HepG2 (cell line): ENCODE results near the gene NPPA. TPM values are rescaled to one million over a fixed set of nuclear protein-coding genes. Genes with fewer than 3 reads are reported as not detected.

Experiments used
- ATAC-seq: fragments of 200-7000 bp; cut with Tn5 transposase; 3 replicates; pipeline ENCODE4 v1.9.1; 2020; ENCODE audit warnings: mild to moderate bottlenecking, moderate library complexity
- BruUV-seq: library from RNA; stranded (reverse); fragments of 400-500 nt; replicated peaks from 2 replicates; lab custom pipeline; 2021; lab: Mats Ljungman, UMichigan
- CTCF ChIA-PET: fragments of 300-600 bp; formaldehyde crosslinking; extraction: SDS; loops from one replicate; lab custom pipeline; 2021; ENCODE audit warnings: low total read pairs, inconsistent platforms, low intra/inter-chr PET ratio; lab: Yijun Ruan, JAX
- POLR2A ChIA-PET: fragments of 350-600 bp; sonication (Branson Sonifier 250); formaldehyde crosslinking; loops from one replicate; lab custom pipeline; 2020; ENCODE audit warnings: antibody characterized with exemption, inconsistent platforms; lab: Yijun Ruan, JAX
- DNase-seq: peaks from one replicate; pipeline ENCODE4 v3.0.0-alpha.2; 2015; ENCODE audit warnings: low spot score
- FAIRE-seq: peaks from 3 replicates; lab custom pipeline; 2011; peaks lifted over from hg19 to GRCh38; lab: Jason Lieb, UNC
- H2AFZ ChIP-seq: one replicate; pipeline ENCODE4 v1.6.1; 2011; ENCODE audit warnings: low read length, inconsistent platforms
- H3K27ac ChIP-seq: fragments of 300-600 bp; 3 replicates; pipeline ENCODE4 v1.8.0; 2011; ENCODE audit warnings: mixed run types, mild to moderate bottlenecking, mixed read lengths, low read length, inconsistent platforms; ENCODE audit not compliant: insufficient read depth; ENCODE audit errors: extremely low read length
- H3K27me3 ChIP-seq, 2 experiments: fragments of 200-600 bp in 1 of 2; 2 replicates in 1 of 2; 3 replicates in 1 of 2; pipeline versions ENCODE4 v1.6.0 to v1.8.0; 2011; ENCODE audit warnings: low read length in 2 of 2, mild to moderate bottlenecking in 2 of 2, moderate library complexity in 2 of 2, inconsistent platforms in 1 of 2; ENCODE audit not compliant: insufficient read depth in 2 of 2, control insufficient read depth in 1 of 2
- H3K36me3 ChIP-seq, 2 experiments: fragments of 200-600 bp in 1 of 2; replicated peaks in 1 of 2; 2 replicates in 1 of 2; 3 replicates in 1 of 2; pipeline versions ENCODE4 v1.5.1 to v1.8.0; 2011; ENCODE audit warnings: low read length in 2 of 2, inconsistent platforms in 1 of 2; ENCODE audit not compliant: insufficient read depth in 2 of 2, control insufficient read depth in 1 of 2
- H3K4me1 ChIP-seq: 2 replicates; pipeline ENCODE4 v1.5.1; 2012; ENCODE audit warnings: low read length, inconsistent platforms; ENCODE audit not compliant: insufficient read depth
- H3K4me2 ChIP-seq: 2 replicates; pipeline ENCODE4 v1.6.0; 2011; ENCODE audit warnings: low read depth, low read length, inconsistent platforms
- H3K4me3 ChIP-seq, 3 experiments: fragments of 200-600 bp in 1 of 3; sonication (generic), shearing (Covaris generic) in 1 of 3; replicated peaks in 1 of 3; 2 replicates each; pipeline ENCODE4 v1.5.1; 2011 to 2016; ENCODE audit warnings: low read length in 3 of 3, inconsistent platforms in 2 of 3, low read depth in 2 of 3, mild to moderate bottlenecking in 2 of 3, control low read depth in 1 of 3, mixed read lengths in 1 of 3; ENCODE audit not compliant: insufficient read depth in 1 of 3
- H3K79me2 ChIP-seq: one replicate; pipeline ENCODE4 v1.6.1; 2011; ENCODE audit warnings: low read length, inconsistent platforms; ENCODE audit not compliant: insufficient read depth
- H3K9ac ChIP-seq: 2 replicates; pipeline ENCODE4 v1.6.0; 2011; ENCODE audit warnings: mild to moderate bottlenecking, low read depth, low read length, inconsistent platforms; ENCODE audit not compliant: insufficient read depth
- H3K9me3 ChIP-seq: 2 replicates; pipeline ENCODE4 v1.5.1; 2012; ENCODE audit warnings: mild to moderate bottlenecking, low read length
- H4K20me1 ChIP-seq: 2 replicates; pipeline ENCODE4 v1.6.0; 2011; ENCODE audit warnings: inconsistent platforms, mild to moderate bottlenecking, low read length, moderate library complexity; ENCODE audit not compliant: insufficient read depth
- DNMT1 ChIP-seq: sonication (generic); formaldehyde crosslinking; IDR thresholded peaks from 2 replicates; pipeline ENCODE4 v1.5.1; 2020; ENCODE audit warnings: mild to moderate bottlenecking, missing genetic modification reagents
- EED ChIP-seq: sonication (generic); formaldehyde crosslinking; IDR thresholded peaks from 2 replicates; pipeline ENCODE4 v1.5.0; 2020; ENCODE audit warnings: mild to moderate bottlenecking, missing genetic modification reagents
- GTF2F1 ChIP-seq: fragments of 150-350 bp; IDR thresholded peaks from 2 replicates; pipeline ENCODE4 v1.6.1; 2014; ENCODE audit warnings: low read length
- IKZF5 ChIP-seq: IDR thresholded peaks from 2 replicates; pipeline ENCODE4 v1.6.1; 2018; ENCODE audit warnings: missing genetic modification reagents, mild to moderate bottlenecking, missing compliant biosample characterization
- PCBP1 ChIP-seq: fragments of 200-400 bp; formaldehyde crosslinking; IDR thresholded peaks from 2 replicates; pipeline ENCODE4 v1.6.1; 2017; ENCODE audit warnings: mild to moderate bottlenecking, low read depth, low read length, borderline replicate concordance
- THAP11 ChIP-seq: IDR thresholded peaks from 2 replicates; pipeline ENCODE4 v1.6.1; 2016; ENCODE audit warnings: missing biosample characterization, missing genetic modification reagents
- ZNF589 ChIP-seq: sonication (generic); formaldehyde crosslinking; conservative IDR thresholded peaks from 2 replicates; pipeline ENCODE4 v1.8.0; 2022; ENCODE audit warnings: mild to moderate bottlenecking, moderate library complexity, missing genetic modification reagents
- ZNF646 ChIP-seq: sonication (generic); formaldehyde crosslinking; IDR thresholded peaks from 2 replicates; pipeline ENCODE4 v1.9.0; 2021; ENCODE audit warnings: mild to moderate bottlenecking, missing genetic modification reagents
- ZNF800 ChIP-seq: sonication (generic); formaldehyde crosslinking; IDR thresholded peaks from 2 replicates; pipeline ENCODE4 v1.4.0; 2020; ENCODE audit warnings: missing genetic modification reagents
- WGBS: methylation state at CpG from one replicate; pipeline ENCODE4 v1.1.6; 2017; ENCODE audit warnings: low lambda C conversion rate; 5-methylcytosine and 5-hydroxymethylcytosine counted together
- in situ Hi-C: cut with HindIII; loops from 2 replicates; pipeline ENCODE4 v1.10.0; 2017; ENCODE audit warnings: low pct_unique_long_range_greater_than_20kb; ENCODE audit not compliant: extremely low pct_ligation_motif_present
- intact Hi-C: fragments of 100-400 bp; cut with micrococcal nuclease; formaldehyde crosslinking; loops from one replicate; pipeline ENCODE4 v1.10.0; 2022; ENCODE audit not compliant: unreplicated experiment
- polyA plus RNA-seq, 8 experiments: library from polyadenylated mRNA; depleted of rRNA in 3 of 8; stranded (reverse) in 7 of 8; unstranded in 1 of 8; fragments of >200 nt; fragmentation: Illumina TruSeq in 4 of 8; extraction: Trizol in 4 of 8; gene quantifications; 2 replicates each; pipeline versions ENCODE4 v1.2.1 to v1.2.3, GENCODE V29; 2011 to 2016; ENCODE audit warnings: low read depth in 4 of 8, missing spikeins in 1 of 8, mixed read lengths in 1 of 8; ENCODE audit not compliant: insufficient read depth in 1 of 8
- total RNA-seq, 5 experiments: library from RNA; depleted of rRNA; stranded (reverse); fragments of >200 nt; fragmentation: Illumina TruSeq; extraction: Trizol; gene quantifications; 2 replicates each; pipeline ENCODE4 v1.2.3, GENCODE V29; 2016; ENCODE audit warnings: low read depth in 1 of 5

Gene NPPA
- total and polyA plus RNA-seq, 2 of the 13 experiments (the other 11 are each of a cell fraction or from before 2014, with no cell fraction given) = not detected

GRCh38 chr1:11799896-11800295, 47.7 kb downstream of the NPPA start:
- Histone ChIP-seq H3K36me3 (peaks cover 5 to 17% of the 10 kb centered on the region in 2 experiments; a peak in 1 of 5 replicates), H3K9me3 (no peaks in the 10 kb centered on the region), H2AFZ (no peak overlapping the region), H4K20me1 (no peaks in the 10 kb centered on the region), H3K9ac (no peak overlapping the region), H3K4me1 (peaks cover 30% of the 10 kb centered on the region), H3K4me3 (no peak overlapping the region), H3K27me3 (no peaks in the 10 kb centered on the region), H3K27ac (no peak overlapping the region), H3K79me2 (peaks cover 3% of the 10 kb centered on the region), H3K4me2 (no peak overlapping the region)
- ATAC-seq = no peak
- intact Hi-C loops = loop anchor here (5.0 kb wide), 1 partner anchor 148 kb away; the partner anchor contains the start of genes FBXO2 and FBXO44
- ChIA-PET CTCF (no interaction called here), POLR2A (no interaction called here)
- DNase-seq = no peak
- WGBS = 93% methylated on average over 6 of the region's 9 CpGs
- TF ChIP-seq GTF2F1 = no peak
- in situ Hi-C loops = no loop called here
- BruUV-seq = no TSS peak
- FAIRE-seq = no peak

GRCh38 chr1:11799099-11799498, 48.5 kb downstream of the NPPA start:
- ChIA-PET POLR2A (no interaction called here), CTCF (no interaction called here)
- FAIRE-seq (no peak), DNase-seq (no peak), ATAC-seq (no peak)
- Histone ChIP-seq H3K27me3 (no peaks in the 10 kb centered on the region), H2AFZ (no peak overlapping the region), H3K27ac (no peak overlapping the region), H3K4me2 (no peak overlapping the region), H4K20me1 (no peaks in the 10 kb centered on the region), H3K79me2 (no peaks in the 10 kb centered on the region), H3K9me3 (no peaks in the 10 kb centered on the region), H3K4me1 (peaks cover 23% of the 10 kb centered on the region), H3K36me3 (peaks cover 5 to 17% of the 10 kb centered on the region in 2 experiments; a peak in 1 of 5 replicates), H3K4me3 (no peak overlapping the region), H3K9ac (no peak overlapping the region)
- 93% methylated on average over 4 of the region's 5 CpGs for WGBS
- intact Hi-C loops = no loop called here
- BruUV-seq = no TSS peak
- in situ Hi-C loops = no loop called here
- no peak for TF ChIP-seq EED
- no peak for TF ChIP-seq PCBP1
- TF ChIP-seq DNMT1 (CRISPR knock-in tag) = no peak
- TF ChIP-seq ZNF589 (CRISPR knock-in tag) = no peak
- TF ChIP-seq THAP11 (CRISPR knock-in tag) = no peak
- no peak for TF ChIP-seq ZNF646 (CRISPR knock-in tag)
- no peak for TF ChIP-seq IKZF5 (CRISPR knock-in tag)
- no peak for TF ChIP-seq ZNF800 (CRISPR knock-in tag)
